ENCODE data around the gene CD63. TPM values are rescaled to one million over a fixed set of nuclear protein-coding genes. Genes with fewer than 3 reads are reported as not detected.

CD63 gene
- total and polyA plus RNA-seq, 12 donors = 796 to 2,350 (median 1,526) TPM

- H3K4me3 ChIP-seq = no peak overlapping the region
- H3K4me1 ChIP-seq (replicated peaks in 1 of 2) = peaks cover 18 to 23% of the 10 kb centered on the region in 2 donors
- TF ChIP-seq CTCF (IDR thresholded peaks at IDR 0.05) (no peak), POLR2A (IDR thresholded peaks at IDR 0.05) (no peak)
- no peaks in the 10 kb centered on the region for H3K36me3 ChIP-seq (replicated peaks in 1 of 2)
- H3K9me3 ChIP-seq (replicated peaks in 1 of 3) = no peaks in the 10 kb centered on the region
- no peaks in the 10 kb centered on the region for H3K27me3 ChIP-seq
- no peak overlapping the region for H3K27ac ChIP-seq
- DNase-seq = peak in 2 of 7 donors; percentile 21 to 48
- intact Hi-C loops (cut with DNase I) = no loop called here
- WGBS, 4 donors = 86 to 91% (median 89%) methylated on average over 12 to 14 of the region's 14 CpGs
Observed at GRCh38 chr12:55733021-55733555, 4.3 kb upstream of the CD63 start.

- Histone ChIP-seq H3K4me3 (no peak overlapping the region), H3K27ac (no peak overlapping the region), H3K36me3 (replicated peaks in 1 of 2) (no peaks in the 10 kb centered on the region), H3K4me1 (replicated peaks in 1 of 2) (peaks cover 20 to 22% of the 10 kb centered on the region in 2 donors), H3K9me3 (replicated peaks in 1 of 3) (no peaks in the 10 kb centered on the region), H3K27me3 (no peaks in the 10 kb centered on the region)
- TF ChIP-seq CTCF (IDR thresholded peaks at IDR 0.05) = no peak
- no peak for TF ChIP-seq POLR2A (IDR thresholded peaks at IDR 0.05)
- DNase-seq = peak in 2 of 7 donors; percentile 16 to 48
- WGBS, 4 donors = 82 to 97% (median 86%) methylated on average over 4 of the region's 4 CpGs
- intact Hi-C loops (cut with DNase I) = no loop called here
Observed at GRCh38 chr12:55732288-55732687, 3.5 kb upstream of the CD63 start.

GRCh38 chr12:55729819-55730818 lies 1.3 kb upstream of the CD63 start:
- intact Hi-C loops (cut with DNase I) = no loop called here
- Histone ChIP-seq H3K36me3 (replicated peaks in 1 of 2) (peaks cover 0 to 20% of the 10 kb centered on the region in 2 donors), H3K9me3 (replicated peaks in 1 of 3) (no peaks in the 10 kb centered on the region), H3K4me1 (replicated peaks in 1 of 2) (peaks cover 25 to 33% of the 10 kb centered on the region in 2 donors), H3K4me3 (peak overlapping the region in 3 of 4 donors; percentile 14 to 81 (median 73)), H3K27me3 (no peaks in the 10 kb centered on the region), H3K27ac (peak overlapping the region; percentile 97 to 100 (median 100))
- WGBS, 4 donors = 4 to 6% (median 5%) methylated on average over 19 of the region's 19 CpGs
- DNase-seq = peak in 5 of 7 donors; percentile 45 to 64 (median 62)
- TF ChIP-seq POLR2A (IDR thresholded peaks at IDR 0.05) (no peak), CTCF (IDR thresholded peaks at IDR 0.05) (no peak)

GRCh38 chr12:55728186-55728938 lies 447 bp downstream of the CD63 start:
- Histone ChIP-seq H3K9me3 (replicated peaks in 1 of 3) (no peaks in the 10 kb centered on the region), H3K36me3 (replicated peaks in 1 of 2) (peaks cover 0 to 38% of the 10 kb centered on the region in 2 donors), H3K4me1 (replicated peaks in 1 of 2) (peaks cover 25 to 33% of the 10 kb centered on the region in 2 donors), H3K27me3 (no peaks in the 10 kb centered on the region), H3K27ac (peak overlapping the region; percentile 97 to 100 (median 100)), H3K4me3 (peak overlapping the region; percentile 73 to 94 (median 81))
- 0% methylated on average over 12 to 61 of the region's 61 CpGs for WGBS, 4 donors
- DNase-seq = peak; percentile 77 to 88 (median 86)
- TF ChIP-seq POLR2A (IDR thresholded peaks at IDR 0.05) = no peak
- peak in 1 of 6 experiments; percentile 6 for TF ChIP-seq CTCF (IDR thresholded peaks at IDR 0.05)
- intact Hi-C loops (cut with DNase I) = no loop called here

All from adrenal gland (tissue), 12 donors.